HepG2 (cell line): ENCODE measurements around the gene GRK6. TPM values are rescaled to one million over a fixed set of nuclear protein-coding genes. Genes with fewer than 3 reads are reported as not detected.

ENCODE experiments used
- ATAC-seq: fragments of 200-7000 bp; cut with Tn5 transposase; 3 replicates; pipeline ENCODE4 v1.9.1; 2020; ENCODE audit warnings: mild to moderate bottlenecking, moderate library complexity
- BruUV-seq: library from RNA; stranded (reverse); fragments of 400-500 nt; replicated peaks from 2 replicates; lab custom pipeline; 2021; lab: Mats Ljungman, UMichigan
- CTCF ChIA-PET: fragments of 300-600 bp; formaldehyde crosslinking; extraction: SDS; loops from one replicate; lab custom pipeline; 2021; ENCODE audit warnings: low total read pairs, inconsistent platforms, low intra/inter-chr PET ratio; lab: Yijun Ruan, JAX
- POLR2A ChIA-PET: fragments of 350-600 bp; sonication (Branson Sonifier 250); formaldehyde crosslinking; loops from one replicate; lab custom pipeline; 2020; ENCODE audit warnings: antibody characterized with exemption, inconsistent platforms; lab: Yijun Ruan, JAX
- DNase-seq: peaks from one replicate; pipeline ENCODE4 v3.0.0-alpha.2; 2015; ENCODE audit warnings: low spot score
- FAIRE-seq: peaks from 3 replicates; lab custom pipeline; 2011; peaks lifted over from hg19 to GRCh38; lab: Jason Lieb, UNC
- H2AFZ ChIP-seq: one replicate; pipeline ENCODE4 v1.6.1; 2011; ENCODE audit warnings: low read length, inconsistent platforms
- H3K27ac ChIP-seq: fragments of 300-600 bp; 3 replicates; pipeline ENCODE4 v1.8.0; 2011; ENCODE audit warnings: mixed run types, mild to moderate bottlenecking, mixed read lengths, low read length, inconsistent platforms; ENCODE audit not compliant: insufficient read depth; ENCODE audit errors: extremely low read length
- H3K27me3 ChIP-seq, 2 experiments: fragments of 200-600 bp in 1 of 2; 2 replicates in 1 of 2; 3 replicates in 1 of 2; pipeline versions ENCODE4 v1.6.0 to v1.8.0; 2011; ENCODE audit warnings: low read length in 2 of 2, mild to moderate bottlenecking in 2 of 2, moderate library complexity in 2 of 2, inconsistent platforms in 1 of 2; ENCODE audit not compliant: insufficient read depth in 2 of 2, control insufficient read depth in 1 of 2
- H3K36me3 ChIP-seq, 2 experiments: fragments of 200-600 bp in 1 of 2; replicated peaks in 1 of 2; 2 replicates in 1 of 2; 3 replicates in 1 of 2; pipeline versions ENCODE4 v1.5.1 to v1.8.0; 2011; ENCODE audit warnings: low read length in 2 of 2, inconsistent platforms in 1 of 2; ENCODE audit not compliant: insufficient read depth in 2 of 2, control insufficient read depth in 1 of 2
- H3K4me1 ChIP-seq: 2 replicates; pipeline ENCODE4 v1.5.1; 2012; ENCODE audit warnings: low read length, inconsistent platforms; ENCODE audit not compliant: insufficient read depth
- H3K4me2 ChIP-seq: 2 replicates; pipeline ENCODE4 v1.6.0; 2011; ENCODE audit warnings: low read depth, low read length, inconsistent platforms
- H3K4me3 ChIP-seq, 3 experiments: fragments of 200-600 bp in 1 of 3; sonication (generic), shearing (Covaris generic) in 1 of 3; replicated peaks in 1 of 3; 2 replicates each; pipeline ENCODE4 v1.5.1; 2011 to 2016; ENCODE audit warnings: low read length in 3 of 3, inconsistent platforms in 2 of 3, low read depth in 2 of 3, mild to moderate bottlenecking in 2 of 3, control low read depth in 1 of 3, mixed read lengths in 1 of 3; ENCODE audit not compliant: insufficient read depth in 1 of 3
- H3K79me2 ChIP-seq: one replicate; pipeline ENCODE4 v1.6.1; 2011; ENCODE audit warnings: low read length, inconsistent platforms; ENCODE audit not compliant: insufficient read depth
- H3K9ac ChIP-seq: 2 replicates; pipeline ENCODE4 v1.6.0; 2011; ENCODE audit warnings: mild to moderate bottlenecking, low read depth, low read length, inconsistent platforms; ENCODE audit not compliant: insufficient read depth
- H3K9me3 ChIP-seq: 2 replicates; pipeline ENCODE4 v1.5.1; 2012; ENCODE audit warnings: mild to moderate bottlenecking, low read length
- H4K20me1 ChIP-seq: 2 replicates; pipeline ENCODE4 v1.6.0; 2011; ENCODE audit warnings: inconsistent platforms, mild to moderate bottlenecking, low read length, moderate library complexity; ENCODE audit not compliant: insufficient read depth
- CBX2 ChIP-seq, 2 experiments: fragments of 200-600 bp in 1 of 2; sonication (generic); formaldehyde crosslinking in 1 of 2; IDR thresholded peaks; 2 replicates each; pipeline versions ENCODE4 v1.7.0 to v1.8.1; 2018 to 2022; ENCODE audit warnings: low read depth in 2 of 2, low read length in 1 of 2, mild to moderate bottlenecking in 1 of 2, missing genetic modification reagents in 1 of 2
- CENPBD1 ChIP-seq: sonication (generic); formaldehyde crosslinking; IDR thresholded peaks from 2 replicates; pipeline ENCODE4 v1.8.0; 2022; ENCODE audit warnings: missing genetic modification reagents, low read depth, mild to moderate bottlenecking, borderline replicate concordance
- IKZF5 ChIP-seq: IDR thresholded peaks from 2 replicates; pipeline ENCODE4 v1.6.1; 2018; ENCODE audit warnings: missing genetic modification reagents, mild to moderate bottlenecking, missing compliant biosample characterization
- KDM4B ChIP-seq: sonication (generic); formaldehyde crosslinking; IDR thresholded peaks from 2 replicates; pipeline ENCODE4 v1.4.0; 2020; ENCODE audit warnings: missing genetic modification reagents
- SALL2 ChIP-seq: sonication (generic); formaldehyde crosslinking; IDR thresholded peaks from 2 replicates; pipeline ENCODE4 v1.8.1; 2023; ENCODE audit warnings: mild to moderate bottlenecking, missing genetic modification reagents, inconsistent platforms
- SP1 ChIP-seq, 2 experiments: fragments of 450-650 bp in 1 of 2; sonication (generic) in 1 of 2; formaldehyde crosslinking in 1 of 2; IDR thresholded peaks; 2 replicates each; pipeline versions ENCODE4 v1.4.0 to v1.6.1; 2016 to 2020; ENCODE audit warnings: missing genetic modification reagents in 1 of 2
- ZNF20 ChIP-seq: sonication (generic); formaldehyde crosslinking; IDR thresholded peaks from 2 replicates; pipeline ENCODE4 v1.4.0; 2020; ENCODE audit warnings: mild to moderate bottlenecking, moderate library complexity, missing genetic modification reagents
- ZNF343 ChIP-seq: sonication (generic); formaldehyde crosslinking; IDR thresholded peaks from 2 replicates; pipeline ENCODE4 v1.4.0; 2020; ENCODE audit warnings: mild to moderate bottlenecking, missing genetic modification reagents
- ZNF687 ChIP-seq: sonication (generic); formaldehyde crosslinking; IDR thresholded peaks from 2 replicates; pipeline ENCODE4 v1.5.1; 2020; ENCODE audit warnings: mild to moderate bottlenecking, missing genetic modification reagents, moderate library complexity
- WGBS: methylation state at CpG from one replicate; pipeline ENCODE4 v1.1.6; 2017; ENCODE audit warnings: low lambda C conversion rate; 5-methylcytosine and 5-hydroxymethylcytosine counted together
- in situ Hi-C: cut with HindIII; loops from 2 replicates; pipeline ENCODE4 v1.10.0; 2017; ENCODE audit warnings: low pct_unique_long_range_greater_than_20kb; ENCODE audit not compliant: extremely low pct_ligation_motif_present
- intact Hi-C: fragments of 100-400 bp; cut with micrococcal nuclease; formaldehyde crosslinking; loops from one replicate; pipeline ENCODE4 v1.10.0; 2022; ENCODE audit not compliant: unreplicated experiment
- polyA plus RNA-seq, 8 experiments: library from polyadenylated mRNA; depleted of rRNA in 3 of 8; stranded (reverse) in 7 of 8; unstranded in 1 of 8; fragments of >200 nt; fragmentation: Illumina TruSeq in 4 of 8; extraction: Trizol in 4 of 8; gene quantifications; 2 replicates each; pipeline versions ENCODE4 v1.2.1 to v1.2.3, GENCODE V29; 2011 to 2016; ENCODE audit warnings: low read depth in 4 of 8, missing spikeins in 1 of 8, mixed read lengths in 1 of 8; ENCODE audit not compliant: insufficient read depth in 1 of 8
- total RNA-seq, 5 experiments: library from RNA; depleted of rRNA; stranded (reverse); fragments of >200 nt; fragmentation: Illumina TruSeq; extraction: Trizol; gene quantifications; 2 replicates each; pipeline ENCODE4 v1.2.3, GENCODE V29; 2016; ENCODE audit warnings: low read depth in 1 of 5

The GRK6 gene
- total and polyA plus RNA-seq, 2 of the 13 experiments (the other 11 are each of a cell fraction or from before 2014, with no cell fraction given): 13.2 to 19.9 TPM

- H3K36me3 ChIP-seq: no peaks in the 10 kb centered on the region
- no peak overlapping the region for H3K27ac ChIP-seq
- WGBS: 3% methylated on average over 4 of the region's 5 CpGs
- no peak overlapping the region for H3K9ac ChIP-seq
- ATAC-seq: no peak
- intact Hi-C loops (no loop called here), in situ Hi-C loops (no loop called here)
- BruUV-seq: no TSS peak
- no peaks in the 10 kb centered on the region for H3K79me2 ChIP-seq
- peaks cover 34% of the 10 kb centered on the region for H3K4me1 ChIP-seq
- FAIRE-seq: no peak
- H2AFZ ChIP-seq: no peak overlapping the region
- H3K27me3 ChIP-seq: peaks cover 4 to 52% of the 10 kb centered on the region in 2 experiments; a peak in 3 of 5 replicates
- CTCF ChIA-PET: no interaction called here
- H3K9me3 ChIP-seq: no peaks in the 10 kb centered on the region
- H3K4me3 ChIP-seq: no peak overlapping the region
- no peaks in the 10 kb centered on the region for H4K20me1 ChIP-seq
- TF ChIP-seq ZNF687 (CRISPR knock-in tag) (no peak), CENPBD1 (CRISPR knock-in tag) (no peak), SALL2 (CRISPR knock-in tag) (no peak), KDM4B (CRISPR knock-in tag) (no peak), IKZF5 (no peak), ZNF343 (no peak), SP1 (IDR thresholded peaks at IDR 0.05) (no peak), SP1 (CRISPR knock-in tag; IDR thresholded peaks at IDR 0.05) (no peak), ZNF20 (CRISPR knock-in tag) (no peak), CBX2 (IDR thresholded peaks at IDR 0.05; ENCODE audit: low read depth, low read length) (no peak), CBX2 (CRISPR knock-in tag; IDR thresholded peaks at IDR 0.05; ENCODE audit: low read depth) (no peak)
- DNase-seq: no peak
- POLR2A ChIA-PET: interaction anchor here (1.4 to 7.3 kb wide), 3 partner anchors 14 to 55 kb away, joined by 3 to 79 read pairs (median 5); partner anchors contain the start of gene GRK6
- H3K4me2 ChIP-seq: no peak overlapping the region
Measured at GRCh38 chr5:177392765-177393164, 33.7 kb upstream of the GRK6 start.
